ENCODE measurements around the gene ADAMTS4.

The ADAMTS4 gene

DNA sequence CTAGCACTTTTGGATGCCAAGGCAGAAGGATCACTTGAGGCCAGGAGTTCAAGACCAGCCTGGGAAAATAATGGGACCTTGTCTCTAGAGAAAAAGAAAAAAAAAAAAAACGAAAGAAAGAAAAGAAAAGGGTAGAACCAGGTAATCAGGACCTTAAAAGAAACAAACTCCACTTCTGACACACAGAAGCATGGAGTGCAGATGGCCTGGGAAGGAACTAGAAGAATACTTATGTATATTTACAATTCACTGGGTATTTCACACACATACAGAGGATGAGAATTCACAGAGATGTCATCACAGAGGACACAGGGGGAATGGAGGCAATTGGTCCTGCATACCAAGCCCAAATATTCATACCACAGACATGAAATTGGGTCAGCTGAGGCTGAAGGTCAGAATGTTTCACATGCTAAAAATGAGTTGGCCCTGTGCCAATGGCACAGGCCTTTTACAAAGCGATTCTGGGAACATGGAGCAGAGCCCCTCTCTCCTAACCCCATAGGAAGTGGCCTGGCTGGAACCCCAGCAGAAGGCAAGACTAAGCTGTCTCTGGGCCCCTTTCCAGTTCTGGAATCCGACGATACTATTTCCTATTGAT is 26.0 kb downstream of the ADAMTS4 start:
- H3K79me2 ChIP-seq (ENCODE audit: control insufficient read depth, low read length): peaks cover 16% of the 10 kb centered on the region
- no peaks in the 10 kb centered on the region for H4K20me1 ChIP-seq (ENCODE audit: control insufficient read depth, insufficient read depth, low read depth, low read length)
- H3K36me3 ChIP-seq (ENCODE audit: control insufficient read depth, low read length): peaks cover 62% of the 10 kb centered on the region
- H3F3A ChIP-seq (ENCODE audit: control insufficient read depth, insufficient read depth): no peaks in the 10 kb centered on the region
- H3K4me1 ChIP-seq (ENCODE audit: control insufficient read depth, low read length): peaks cover 18% of the 10 kb centered on the region
- no peaks in the 10 kb centered on the region for H3K27me3 ChIP-seq (ENCODE audit: control insufficient read depth, low read length)
- TF ChIP-seq EZH2phosphoT487 (IDR thresholded peaks at IDR 0.05; ENCODE audit: borderline replicate concordance, low read length): no peak
- no peak overlapping the region for H3K4me3 ChIP-seq (ENCODE audit: low read length)
- no peak overlapping the region for H3K27ac ChIP-seq (ENCODE audit: low read depth, low read length)
- H3K4me2 ChIP-seq (ENCODE audit: low read length): no peak overlapping the region
- no peaks in the 10 kb centered on the region for H3K9me3 ChIP-seq (ENCODE audit: control insufficient read depth, insufficient read depth, low read length)
- no peaks in the 10 kb centered on the region for H3K9me2 ChIP-seq (replicated peaks; ENCODE audit: control insufficient read depth, low read length)

DNA sequence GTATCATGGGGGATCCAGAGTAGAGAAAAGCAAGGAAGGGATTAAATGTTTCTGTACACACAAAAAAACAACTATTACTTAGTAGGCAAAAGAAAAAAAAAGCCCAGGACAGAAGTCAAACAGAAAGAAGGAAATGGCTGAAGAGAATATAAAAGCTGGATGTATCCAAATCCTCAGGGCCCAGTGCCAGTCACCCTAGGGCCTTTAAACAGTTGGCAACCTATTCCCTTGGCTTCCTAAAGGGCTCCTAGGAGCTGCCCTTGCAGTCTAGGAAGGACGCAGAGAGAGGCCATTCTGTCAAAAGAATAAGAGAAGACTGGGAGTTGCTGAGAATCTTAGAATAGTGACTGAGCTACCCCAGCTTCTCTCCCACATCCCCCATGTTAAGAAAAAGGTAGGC is 26.5 kb downstream of the ADAMTS4 start:
- H3K79me2 ChIP-seq (ENCODE audit: control insufficient read depth, low read length): peaks cover 16% of the 10 kb centered on the region
- no peaks in the 10 kb centered on the region for H3K9me3 ChIP-seq (ENCODE audit: control insufficient read depth, insufficient read depth, low read length)
- H3K36me3 ChIP-seq (ENCODE audit: control insufficient read depth, low read length): peaks cover 62% of the 10 kb centered on the region
- H3K27me3 ChIP-seq (ENCODE audit: control insufficient read depth, low read length): no peaks in the 10 kb centered on the region
- no peaks in the 10 kb centered on the region for H3K9me2 ChIP-seq (replicated peaks; ENCODE audit: control insufficient read depth, low read length)
- TF ChIP-seq, protein P1, sequence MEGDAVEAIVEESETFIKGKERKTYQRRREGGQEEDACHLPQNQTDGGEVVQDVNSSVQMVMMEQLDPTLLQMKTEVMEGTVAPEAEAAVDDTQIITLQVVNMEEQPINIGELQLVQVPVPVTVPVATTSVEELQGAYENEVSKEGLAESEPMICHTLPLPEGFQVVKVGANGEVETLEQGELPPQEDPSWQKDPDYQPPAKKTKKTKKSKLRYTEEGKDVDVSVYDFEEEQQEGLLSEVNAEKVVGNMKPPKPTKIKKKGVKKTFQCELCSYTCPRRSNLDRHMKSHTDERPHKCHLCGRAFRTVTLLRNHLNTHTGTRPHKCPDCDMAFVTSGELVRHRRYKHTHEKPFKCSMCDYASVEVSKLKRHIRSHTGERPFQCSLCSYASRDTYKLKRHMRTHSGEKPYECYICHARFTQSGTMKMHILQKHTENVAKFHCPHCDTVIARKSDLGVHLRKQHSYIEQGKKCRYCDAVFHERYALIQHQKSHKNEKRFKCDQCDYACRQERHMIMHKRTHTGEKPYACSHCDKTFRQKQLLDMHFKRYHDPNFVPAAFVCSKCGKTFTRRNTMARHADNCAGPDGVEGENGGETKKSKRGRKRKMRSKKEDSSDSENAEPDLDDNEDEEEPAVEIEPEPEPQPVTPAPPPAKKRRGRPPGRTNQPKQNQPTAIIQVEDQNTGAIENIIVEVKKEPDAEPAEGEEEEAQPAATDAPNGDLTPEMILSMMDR (IDR thresholded peaks at IDR 0.05; ENCODE audit: low read depth, low read length, poor library complexity, severe bottlenecking): no peak
- TF ChIP-seq EZH2phosphoT487 (IDR thresholded peaks at IDR 0.05; ENCODE audit: borderline replicate concordance, low read length): no peak
- no peaks in the 10 kb centered on the region for H3F3A ChIP-seq (ENCODE audit: control insufficient read depth, insufficient read depth)
- H3K4me1 ChIP-seq (ENCODE audit: control insufficient read depth, low read length): peaks cover 13% of the 10 kb centered on the region
- no peak overlapping the region for H3K4me3 ChIP-seq (ENCODE audit: low read length)
- H3K27ac ChIP-seq (ENCODE audit: low read depth, low read length): no peak overlapping the region
- no peak overlapping the region for H3K4me2 ChIP-seq (ENCODE audit: low read length)
- no peaks in the 10 kb centered on the region for H4K20me1 ChIP-seq (ENCODE audit: control insufficient read depth, insufficient read depth, low read depth, low read length)

DNA sequence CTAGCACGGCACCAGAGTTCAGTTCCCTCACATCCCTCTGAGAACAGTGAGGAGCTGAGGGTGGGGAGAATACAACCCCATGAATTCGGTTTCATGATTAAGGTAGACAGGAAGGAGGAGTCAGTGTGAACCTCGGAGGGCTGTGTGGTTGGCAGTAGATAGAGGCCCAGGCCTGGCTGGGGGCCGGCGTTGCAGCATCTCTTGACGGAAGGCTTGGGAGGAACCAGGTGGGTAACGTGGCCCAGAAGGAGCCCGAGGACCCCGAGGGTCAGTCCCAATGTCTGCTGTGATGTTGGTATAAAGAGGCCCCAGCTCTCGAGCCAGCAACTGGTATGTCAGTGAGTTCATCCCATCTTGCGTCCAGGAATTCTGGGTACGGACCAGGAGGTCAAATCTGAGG is 27.2 kb downstream of the ADAMTS4 start:
- Histone ChIP-seq H3K27me3 (ENCODE audit: control insufficient read depth, low read length) (no peaks in the 10 kb centered on the region), H3K9me2 (replicated peaks; ENCODE audit: control insufficient read depth, low read length) (no peaks in the 10 kb centered on the region), H3K4me3 (ENCODE audit: low read length) (no peak overlapping the region), H3K4me2 (ENCODE audit: low read length) (no peak overlapping the region), H3F3A (ENCODE audit: control insufficient read depth, insufficient read depth) (no peaks in the 10 kb centered on the region), H3K9me3 (ENCODE audit: control insufficient read depth, insufficient read depth, low read length) (no peaks in the 10 kb centered on the region), H3K4me1 (ENCODE audit: control insufficient read depth, low read length) (peaks cover 18% of the 10 kb centered on the region), H3K36me3 (ENCODE audit: control insufficient read depth, low read length) (peaks cover 62% of the 10 kb centered on the region), H3K27ac (ENCODE audit: low read depth, low read length) (no peak overlapping the region), H4K20me1 (ENCODE audit: control insufficient read depth, insufficient read depth, low read depth, low read length) (no peaks in the 10 kb centered on the region), H3K79me2 (ENCODE audit: control insufficient read depth, low read length) (peaks cover 17% of the 10 kb centered on the region)
- TF ChIP-seq EZH2phosphoT487 (IDR thresholded peaks at IDR 0.05; ENCODE audit: borderline replicate concordance, low read length): no peak
- TF ChIP-seq, protein P1 (IDR thresholded peaks at IDR 0.05; ENCODE audit: low read depth, low read length, poor library complexity, severe bottlenecking): no peak

DNA sequence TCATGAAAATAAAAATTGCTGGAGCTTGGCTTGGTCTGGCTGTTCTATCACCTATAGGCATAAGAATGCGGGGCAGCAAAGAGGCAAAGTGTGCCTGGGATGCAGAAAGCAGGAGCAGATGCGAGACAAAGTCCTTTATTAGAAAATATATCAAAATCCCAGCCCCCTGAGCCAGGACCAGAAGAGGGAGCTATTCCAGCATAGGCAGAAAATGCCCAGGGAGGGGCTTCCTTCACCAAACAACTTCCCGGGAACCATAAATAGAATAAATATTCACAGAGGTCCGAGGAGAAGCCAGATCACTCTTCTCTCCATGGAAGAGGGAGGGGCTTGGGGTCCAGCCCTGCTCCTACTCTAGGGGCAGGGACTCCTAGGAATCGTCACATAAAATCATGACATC is 27.7 kb downstream of the ADAMTS4 start:
- Histone ChIP-seq H3K27ac (ENCODE audit: low read depth, low read length) (no peak overlapping the region), H3K9me2 (replicated peaks; ENCODE audit: control insufficient read depth, low read length) (no peaks in the 10 kb centered on the region), H4K20me1 (ENCODE audit: control insufficient read depth, insufficient read depth, low read depth, low read length) (no peaks in the 10 kb centered on the region), H3K79me2 (ENCODE audit: control insufficient read depth, low read length) (peaks cover 14% of the 10 kb centered on the region), H3K36me3 (ENCODE audit: control insufficient read depth, low read length) (peaks cover 62% of the 10 kb centered on the region), H3F3A (ENCODE audit: control insufficient read depth, insufficient read depth) (no peaks in the 10 kb centered on the region), H3K27me3 (ENCODE audit: control insufficient read depth, low read length) (no peaks in the 10 kb centered on the region), H3K9me3 (ENCODE audit: control insufficient read depth, insufficient read depth, low read length) (no peaks in the 10 kb centered on the region), H3K4me1 (ENCODE audit: control insufficient read depth, low read length) (peaks cover 12% of the 10 kb centered on the region), H3K4me2 (ENCODE audit: low read length) (no peak overlapping the region), H3K4me3 (ENCODE audit: low read length) (no peak overlapping the region)
- TF ChIP-seq, protein P1 (IDR thresholded peaks at IDR 0.05; ENCODE audit: low read depth, low read length, poor library complexity, severe bottlenecking): no peak
- no peak for TF ChIP-seq EZH2phosphoT487 (IDR thresholded peaks at IDR 0.05; ENCODE audit: borderline replicate concordance, low read length)

All from DOHH2 (cell line).